ENCODE data around the gene TBC1D4. TPM values are rescaled to one million over a fixed set of nuclear protein-coding genes. Genes with fewer than 3 reads are reported as not detected.
A peak's percentile ranks its signal among the peaks of the same experiment; 100 is the strongest.
"Not testable (repeated sequence)": the region's sequence is repeated elsewhere in the genome, so short reads cannot be mapped to it uniquely, and the experiment has no call there.

The TBC1D4 gene
- total and polyA plus RNA-seq, 2 experiments from 2014 or later: 5.5 to 13.5 TPM

DNA sequence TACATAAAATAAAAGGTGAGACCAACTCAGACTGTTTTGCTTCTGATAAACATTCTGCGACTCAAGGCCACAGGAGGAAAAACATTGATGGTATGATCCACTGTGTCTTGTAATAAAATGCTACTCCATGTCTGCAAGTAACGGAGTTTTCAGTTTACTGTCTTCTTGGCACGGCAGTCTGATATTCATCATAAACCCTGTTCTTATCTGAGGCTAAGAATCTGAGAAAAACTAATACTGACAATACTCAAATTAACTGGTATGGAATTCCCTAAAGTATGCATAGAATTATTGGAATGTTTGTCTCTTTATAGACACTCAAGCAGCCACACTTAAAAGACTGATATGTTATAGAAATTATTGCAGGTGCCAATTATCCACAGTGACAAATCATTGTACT lies 125.5 kb downstream of the TBC1D4 start:
- Histone ChIP-seq H3K27me3 (replicated peaks; ENCODE audit: insufficient read depth) (no peaks in the 10 kb centered on the region), H3K9me2 (ENCODE audit: insufficient read depth) (no peaks in the 10 kb centered on the region), H2AFZ (no peak overlapping the region), H4K20me1 (ENCODE audit: insufficient read depth) (no peaks in the 10 kb centered on the region), H3K9ac (no peak overlapping the region), H3F3A (ENCODE audit: insufficient read depth) (peaks cover 4% of the 10 kb centered on the region; the same call in 1 of the 2 replicates), H3K9me3 (ENCODE audit: low read depth) (no peaks in the 10 kb centered on the region), H3K27ac (no peak overlapping the region), H3K79me2 (ENCODE audit: insufficient read depth) (0 out of 2 replicates have a peak, but pooled peaks cover 3% of the 10 kb centered on the region), H3K36me3 (ENCODE audit: low read depth) (no peaks in the 10 kb centered on the region), H3K4me2 (ENCODE audit: unreplicated experiment) (no peak overlapping the region), H3K4me1 (ENCODE audit: insufficient read depth) (peaks cover 50% of the 10 kb centered on the region), H3K4me3 (no peak overlapping the region)
- 83 to 84% methylated on average over 3 of the region's 3 CpGs for WGBS, 2 experiments (ENCODE audit: low coverage in 1 of 2, low lambda C conversion rate in 2 of 2, missing lambda C conversion rate in 2 of 2)
- DNase-seq: no peak
- in situ Hi-C loops (cut with MboI): no loop called here
- TF ChIP-seq EZH2phosphoT487 (IDR thresholded peaks at IDR 0.05; ENCODE audit: insufficient read depth, low read depth) (no peak), EZH2 (IDR thresholded peaks at IDR 0.05; ENCODE audit: insufficient read depth, poor library complexity, severe bottlenecking) (no peak)

DNA sequence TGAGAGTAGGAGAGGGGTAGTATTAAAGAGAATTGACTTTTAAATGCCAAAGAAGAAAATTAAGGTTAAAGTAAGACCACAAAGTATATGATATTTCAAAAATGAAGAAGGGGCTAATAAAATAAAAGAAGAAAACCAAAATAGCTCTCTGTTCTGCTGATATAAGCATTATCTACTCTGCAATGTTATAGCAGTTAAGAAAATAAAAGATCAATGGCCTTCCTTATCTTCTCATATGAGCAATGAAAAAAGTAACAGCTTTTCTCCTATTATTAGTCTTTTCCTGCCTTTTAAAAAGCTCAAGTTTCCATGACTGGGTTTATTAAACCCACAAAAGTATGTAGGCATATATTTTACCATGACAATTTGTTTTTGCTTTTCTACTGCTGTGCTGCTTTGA lies 126.4 kb downstream of the TBC1D4 start:
- TF ChIP-seq EZH2phosphoT487 (IDR thresholded peaks at IDR 0.05; ENCODE audit: insufficient read depth, low read depth): no peak
- TF ChIP-seq EZH2 (IDR thresholded peaks at IDR 0.05; ENCODE audit: insufficient read depth, poor library complexity, severe bottlenecking): no peak
- no peak overlapping the region for H3K4me3 ChIP-seq
- peaks cover 4% of the 10 kb centered on the region; the same call in 1 of the 2 replicates for H3F3A ChIP-seq (ENCODE audit: insufficient read depth)
- peaks cover 50% of the 10 kb centered on the region for H3K4me1 ChIP-seq (ENCODE audit: insufficient read depth)
- no peak overlapping the region for H3K4me2 ChIP-seq (ENCODE audit: unreplicated experiment)
- H3K79me2 ChIP-seq (ENCODE audit: insufficient read depth): 0 out of 2 replicates have a peak, but pooled peaks cover 3% of the 10 kb centered on the region
- H2AFZ ChIP-seq: no peak overlapping the region
- H3K36me3 ChIP-seq (ENCODE audit: low read depth): no peaks in the 10 kb centered on the region
- no peak for DNase-seq
- no peaks in the 10 kb centered on the region for H3K9me3 ChIP-seq (ENCODE audit: low read depth)
- no peaks in the 10 kb centered on the region for H4K20me1 ChIP-seq (ENCODE audit: insufficient read depth)
- no peaks in the 10 kb centered on the region for H3K9me2 ChIP-seq (ENCODE audit: insufficient read depth)
- H3K27ac ChIP-seq: no peak overlapping the region
- H3K27me3 ChIP-seq (replicated peaks; ENCODE audit: insufficient read depth): no peaks in the 10 kb centered on the region
- in situ Hi-C loops (cut with MboI): no loop called here
- H3K9ac ChIP-seq: no peak overlapping the region

DNA sequence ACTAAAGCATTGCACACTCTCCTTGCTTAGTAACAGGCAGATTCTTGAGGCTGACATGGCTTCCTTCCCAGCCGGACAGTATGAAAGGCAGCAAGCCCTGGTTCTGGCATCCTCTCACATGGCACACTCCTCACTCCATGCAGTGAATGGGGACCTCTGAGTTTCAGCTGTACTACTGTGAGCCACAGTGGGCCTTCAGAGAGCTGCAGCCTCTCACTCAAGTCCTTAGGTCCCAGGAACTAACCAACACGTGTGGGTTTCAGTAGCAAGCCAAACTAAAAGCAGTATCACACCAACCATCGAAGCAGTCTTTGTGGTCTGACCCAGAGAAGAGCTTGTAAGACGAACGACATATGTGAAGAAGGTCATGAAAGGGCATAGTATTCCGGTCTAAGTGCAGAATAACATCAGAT lies 128.2 kb downstream of the TBC1D4 start:
- in situ Hi-C loops (cut with MboI): no loop called here
- H3K36me3 ChIP-seq (ENCODE audit: low read depth): no peaks in the 10 kb centered on the region
- no peak overlapping the region for H3K4me3 ChIP-seq
- no peak overlapping the region for H3K4me2 ChIP-seq (ENCODE audit: unreplicated experiment)
- no peak overlapping the region for H3K9ac ChIP-seq
- no peaks in the 10 kb centered on the region for H3K9me2 ChIP-seq (ENCODE audit: insufficient read depth)
- no peak overlapping the region for H2AFZ ChIP-seq
- H3K9me3 ChIP-seq (ENCODE audit: low read depth): no peaks in the 10 kb centered on the region
- no peaks in the 10 kb centered on the region for H3K27me3 ChIP-seq (replicated peaks; ENCODE audit: insufficient read depth)
- 91 to 93% methylated on average over 6 of the region's 6 CpGs for WGBS, 2 experiments (ENCODE audit: low coverage in 1 of 2, low lambda C conversion rate in 2 of 2, missing lambda C conversion rate in 2 of 2)
- TF ChIP-seq EZH2phosphoT487 (IDR thresholded peaks at IDR 0.05; ENCODE audit: insufficient read depth, low read depth): no peak
- no peak for TF ChIP-seq EZH2 (IDR thresholded peaks at IDR 0.05; ENCODE audit: insufficient read depth, poor library complexity, severe bottlenecking)
- H3K79me2 ChIP-seq (ENCODE audit: insufficient read depth): 0 out of 2 replicates have a peak, but pooled peaks cover 3% of the 10 kb centered on the region
- peaks cover 36% of the 10 kb centered on the region for H3K4me1 ChIP-seq (ENCODE audit: insufficient read depth)
- DNase-seq: peak; percentile 59
- H4K20me1 ChIP-seq (ENCODE audit: insufficient read depth): no peaks in the 10 kb centered on the region
- H3K27ac ChIP-seq: no peak overlapping the region
- H3F3A ChIP-seq (ENCODE audit: insufficient read depth): no peaks in the 10 kb centered on the region

DNA sequence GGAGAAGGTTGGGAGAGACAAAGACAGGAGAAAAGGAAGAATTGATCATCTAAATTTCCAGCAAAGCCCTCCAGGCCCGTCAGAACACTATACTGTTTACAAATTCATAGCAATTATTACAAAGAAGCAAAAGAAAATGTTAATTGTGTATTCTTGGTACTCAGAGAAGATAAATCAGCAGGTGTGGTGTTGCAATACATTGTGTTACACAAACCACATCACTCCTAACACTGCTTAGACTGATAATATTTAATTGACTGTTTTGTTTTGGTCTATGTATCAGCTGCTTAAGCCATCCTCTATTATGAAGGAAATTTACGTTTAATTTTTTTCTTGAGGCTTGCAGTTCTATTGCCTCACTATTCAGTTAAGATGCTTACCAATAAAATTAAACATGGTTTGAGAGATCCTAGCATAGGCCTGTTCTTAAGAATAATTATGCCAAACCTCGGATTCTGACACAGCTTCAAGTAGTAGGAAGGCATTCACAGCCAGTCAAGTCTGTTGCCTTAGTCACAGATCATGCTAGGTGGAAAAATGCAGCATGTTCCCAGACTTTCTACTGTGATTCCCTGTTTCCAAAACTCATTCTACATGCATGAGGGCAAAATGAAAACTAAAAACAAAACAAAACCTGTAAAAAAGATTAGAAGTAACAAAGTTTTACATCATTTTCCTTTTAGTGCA lies 129.2 kb downstream of the TBC1D4 start:
- H3K9me3 ChIP-seq (ENCODE audit: low read depth): no peaks in the 10 kb centered on the region
- H3F3A ChIP-seq (ENCODE audit: insufficient read depth): no peaks in the 10 kb centered on the region
- H3K9ac ChIP-seq: no peak overlapping the region
- H3K4me3 ChIP-seq: no peak overlapping the region
- in situ Hi-C loops (cut with MboI): no loop called here
- H3K9me2 ChIP-seq (ENCODE audit: insufficient read depth): no peaks in the 10 kb centered on the region
- DNase-seq: peak; percentile 25
- 82 to 89% methylated on average over 3 of the region's 3 CpGs for WGBS, 2 experiments (ENCODE audit: low coverage in 1 of 2, low lambda C conversion rate in 2 of 2, missing lambda C conversion rate in 2 of 2)
- no peaks in the 10 kb centered on the region for H4K20me1 ChIP-seq (ENCODE audit: insufficient read depth)
- H3K27ac ChIP-seq: no peak overlapping the region
- H3K4me1 ChIP-seq (ENCODE audit: insufficient read depth): peaks cover 26% of the 10 kb centered on the region
- H3K79me2 ChIP-seq (ENCODE audit: insufficient read depth): 0 out of 2 replicates have a peak, but pooled peaks cover 3% of the 10 kb centered on the region
- H3K36me3 ChIP-seq (ENCODE audit: low read depth): no peaks in the 10 kb centered on the region; the same call in 1 of the 2 replicates
- H3K4me2 ChIP-seq (ENCODE audit: unreplicated experiment): no peak overlapping the region
- TF ChIP-seq EZH2phosphoT487 (IDR thresholded peaks at IDR 0.05; ENCODE audit: insufficient read depth, low read depth) (no peak), EZH2 (IDR thresholded peaks at IDR 0.05; ENCODE audit: insufficient read depth, poor library complexity, severe bottlenecking) (no peak)
- H2AFZ ChIP-seq: no peak overlapping the region
- no peaks in the 10 kb centered on the region for H3K27me3 ChIP-seq (replicated peaks; ENCODE audit: insufficient read depth)

- H3K9me2 ChIP-seq (ENCODE audit: insufficient read depth); H2AFZ ChIP-seq; H3K79me2 ChIP-seq (ENCODE audit: insufficient read depth); H3K36me3 ChIP-seq (ENCODE audit: low read depth); H3F3A ChIP-seq (ENCODE audit: insufficient read depth); H3K27me3 ChIP-seq (replicated peaks; ENCODE audit: insufficient read depth); in situ Hi-C loops (cut with MboI); H3K4me2 ChIP-seq (ENCODE audit: unreplicated experiment); H3K9me3 ChIP-seq (ENCODE audit: low read depth); H3K9ac ChIP-seq; H3K27ac ChIP-seq; DNase-seq; H3K4me3 ChIP-seq; H4K20me1 ChIP-seq (ENCODE audit: insufficient read depth): not testable (repeated sequence)
- WGBS, 2 experiments (ENCODE audit: low coverage in 1 of 2, low lambda C conversion rate in 2 of 2, missing lambda C conversion rate in 2 of 2): 94 to 100% methylated on average over 2 to 3 of the region's 3 CpGs
- H3K4me1 ChIP-seq (ENCODE audit: insufficient read depth): peaks cover 20% of the 10 kb centered on the region
These were observed 130.4 kb downstream of the TBC1D4 start for GRCh38 chr13:75351538-75351937.

Data from GM23248 (cell line).